Kidney epithelial cell (primary cell): ENCODE measurements around the gene ACTR5. TPM values are rescaled to one million over a fixed set of nuclear protein-coding genes. Genes with fewer than 3 reads are reported as not detected.

Experiments
- DNase-seq: peaks from one replicate; pipeline ENCODE4 v3.0.0-alpha.2; 2010; ENCODE audit warnings: low read depth
- H3K27me3 ChIP-seq: 2 replicates; pipeline ENCODE4 v1.6.0; 2011; ENCODE audit warnings: low read length; ENCODE audit not compliant: control insufficient read depth, insufficient read depth
- H3K36me3 ChIP-seq: 2 replicates; pipeline ENCODE4 v1.5.1; 2011; ENCODE audit warnings: low read length; ENCODE audit not compliant: control insufficient read depth, insufficient read depth
- H3K4me3 ChIP-seq: 2 replicates; pipeline ENCODE4 v1.5.1; 2011; ENCODE audit warnings: low read depth, mild to moderate bottlenecking, control low read depth, low read length
- CTCF ChIP-seq: IDR thresholded peaks from 2 replicates; pipeline ENCODE4 v1.5.1; 2011; ENCODE audit warnings: mild to moderate bottlenecking, moderate library complexity, low read length, control low read depth, inconsistent platforms; ENCODE audit not compliant: insufficient read depth, poor library complexity, severe bottlenecking
- total RNA-seq: library from RNA; depleted of rRNA; stranded (reverse); fragments of >200 nt; gene quantifications from 2 replicates; pipeline ENCODE4 v1.2.3, GENCODE V29; 2015

The ACTR5 gene
- total RNA-seq = 8.4 and 10.3 TPM in 2 replicates

GRCh38 chr20:38748097-38748860, at the start of gene ACTR5:
Gene ACTR5, plus strand, starts transcription at chr20:38748460. Its CDS starts 19 bp downstream, at chr20:38748479.
- no peak for TF ChIP-seq CTCF
- H3K36me3 ChIP-seq = no peaks in the 10 kb centered on the region
- peak; percentile 31 for DNase-seq

DNA sequence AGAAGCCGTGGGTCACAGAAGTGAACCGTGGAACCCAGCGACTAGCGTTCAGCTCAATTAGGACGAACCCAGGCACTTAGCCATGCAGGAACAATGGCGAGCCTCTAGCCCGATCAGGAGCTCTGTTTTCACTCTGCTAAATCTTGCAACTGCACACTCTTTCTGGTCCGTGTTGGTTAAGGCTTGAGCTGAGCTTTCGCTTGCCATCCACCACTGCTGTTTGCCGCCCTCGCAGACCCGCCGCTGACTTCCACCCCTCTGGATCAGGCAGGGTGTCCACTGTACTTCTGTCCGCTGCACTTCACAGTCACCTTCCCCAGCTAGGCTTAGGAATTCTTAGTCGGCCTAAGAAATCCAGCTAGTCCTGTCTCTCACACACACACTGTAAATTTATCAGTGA, 49.7 kb upstream of the ACTR5 start:
- Histone ChIP-seq H3K27me3 (peaks cover 5% of the 10 kb centered on the region), H3K4me3 (no peak overlapping the region), H3K36me3 (no peaks in the 10 kb centered on the region)
- DNase-seq = no peak
- TF ChIP-seq CTCF = no peak

More at GRCh38 chr20:38748097-38748860, at the start of gene ACTR5:
- peak within 1 kb of the TSS; percentile 96 for H3K4me3 ChIP-seq
- no peaks in the 10 kb centered on the region for H3K27me3 ChIP-seq

DNA sequence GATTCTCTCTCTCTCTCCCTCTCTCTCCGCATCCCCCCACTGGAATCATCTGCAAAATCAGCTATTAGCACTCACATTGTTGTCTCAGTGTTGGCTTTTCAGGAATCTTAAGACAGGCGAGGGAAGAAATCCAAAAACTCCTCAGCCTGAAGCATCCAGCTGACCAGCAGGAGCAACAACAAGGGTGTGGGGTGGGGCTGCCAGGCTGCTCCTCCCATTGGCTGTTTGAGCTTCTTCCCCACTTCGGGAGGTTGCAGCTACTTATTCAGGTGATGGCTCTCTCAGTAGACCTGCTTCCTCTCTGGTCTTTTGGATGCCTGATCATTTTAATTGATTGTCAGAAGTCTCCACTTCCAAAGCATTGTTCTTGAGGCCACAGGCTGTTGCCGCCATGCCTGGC, 48.1 kb upstream of the ACTR5 start:
- no peak for DNase-seq
- Histone ChIP-seq H3K27me3 (peaks cover 10% of the 10 kb centered on the region), H3K36me3 (no peaks in the 10 kb centered on the region), H3K4me3 (no peak overlapping the region)
- no peak for TF ChIP-seq CTCF

- Histone ChIP-seq H3K36me3 (no peaks in the 10 kb centered on the region), H3K27me3 (peaks cover 14% of the 10 kb centered on the region), H3K4me3 (no peak overlapping the region)
- TF ChIP-seq CTCF = no peak
- no peak for DNase-seq
Observed at GRCh38 chr20:38700926-38701325, 47.3 kb upstream of the ACTR5 start.

DNA sequence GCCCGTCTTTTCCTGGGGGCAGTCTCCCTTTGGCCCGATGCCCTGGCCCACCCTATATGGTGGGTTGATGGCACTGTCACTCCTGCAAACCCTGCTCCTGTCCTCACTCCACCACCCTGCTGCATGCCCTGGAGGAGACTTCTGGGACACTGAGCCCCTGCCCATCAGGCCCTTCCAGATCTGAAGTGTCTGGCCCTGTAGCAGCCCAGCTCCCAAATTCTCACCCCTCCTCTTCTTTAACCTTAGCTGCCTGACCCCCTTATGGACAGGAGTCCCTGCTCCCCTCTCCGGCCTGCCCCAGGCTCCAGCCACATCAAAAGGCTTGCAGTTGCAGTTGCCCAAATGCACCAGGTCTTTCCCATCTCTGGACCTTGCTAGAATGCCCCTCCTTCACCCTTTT, 44.7 kb upstream of the ACTR5 start:
- Histone ChIP-seq H3K36me3 (no peaks in the 10 kb centered on the region), H3K4me3 (no peak overlapping the region), H3K27me3 (peaks cover 21% of the 10 kb centered on the region)
- no peak for DNase-seq
- no peak for TF ChIP-seq CTCF

- H3K27me3 ChIP-seq = peaks cover 22% of the 10 kb centered on the region
- DNase-seq = no peak
- no peaks in the 10 kb centered on the region for H3K36me3 ChIP-seq
- TF ChIP-seq CTCF = no peak
- no peak overlapping the region for H3K4me3 ChIP-seq
Observed at GRCh38 chr20:38704136-38704535, 44.1 kb upstream of the ACTR5 start.
